Small intestine (tissue), 7 donors: Measurements from ENCODE around the gene CACNB2. TPM values are rescaled to one million over a fixed set of nuclear protein-coding genes. Genes with fewer than 3 reads are reported as not detected.

Experiments used
- DNase-seq, 2 donors: peaks; one replicate each; pipeline versions ENCODE4 v3.0.0 to v3.0.0-alpha.2; 2013
- FAIRE-seq: peaks from 2 replicates; lab custom pipeline; 2012; peaks lifted over from hg19 to GRCh38; lab: Jason Lieb, UNC
- H3K27ac ChIP-seq, 3 donors: one replicate each; pipeline ENCODE4 v1.5.1; 2013; ENCODE audit warnings: low read length in 2 of 3, mild to moderate bottlenecking in 2 of 3, control low read depth in 1 of 3, inconsistent platforms in 1 of 3, low read depth in 1 of 3, moderate library complexity in 1 of 3
- H3K27me3 ChIP-seq, 3 donors: one replicate each; pipeline ENCODE4 v1.6.1; 2013; ENCODE audit warnings: low read length in 3 of 3, inconsistent platforms in 1 of 3; ENCODE audit not compliant: control insufficient read depth in 3 of 3, insufficient read depth in 3 of 3
- H3K36me3 ChIP-seq, 3 donors: one replicate each; pipeline ENCODE4 v1.6.1; 2013; ENCODE audit warnings: low read length in 3 of 3, inconsistent platforms in 1 of 3, low read depth in 1 of 3, mild to moderate bottlenecking in 1 of 3, moderate library complexity in 1 of 3; ENCODE audit not compliant: control insufficient read depth in 3 of 3, insufficient read depth in 2 of 3
- H3K4me1 ChIP-seq, 3 donors: one replicate each; pipeline ENCODE4 v1.6.1; 2013; ENCODE audit warnings: low read length in 2 of 3, inconsistent platforms in 1 of 3, low read depth in 1 of 3, mild to moderate bottlenecking in 1 of 3, moderate library complexity in 1 of 3; ENCODE audit not compliant: control insufficient read depth in 3 of 3, insufficient read depth in 2 of 3
- H3K4me3 ChIP-seq, 3 donors: one replicate each; pipeline ENCODE4 v1.5.1; 2013; ENCODE audit warnings: low read length in 3 of 3, control low read depth in 1 of 3, inconsistent platforms in 1 of 3, low read depth in 1 of 3, mild to moderate bottlenecking in 1 of 3, moderate library complexity in 1 of 3
- H3K9me3 ChIP-seq, 2 donors: one replicate each; pipeline ENCODE4 v1.6.1; 2013; ENCODE audit warnings: low read depth in 1 of 2, low read length in 1 of 2; ENCODE audit not compliant: control insufficient read depth in 2 of 2, insufficient read depth in 1 of 2
- WGBS, 3 donors: extraction: QIAGEN DNeasy Blood & Tissue Kit; methylation state at CpG; one replicate each; pipeline ENCODE4 v1.1.7; 2013; 5-methylcytosine and 5-hydroxymethylcytosine counted together
- polyA plus RNA-seq, 4 donors: library from polyadenylated mRNA; stranded (reverse) in 3 of 4; unstranded in 1 of 4; fragments of 200-250 nt in 3 of 4; fragments of 120-200 nt in 1 of 4; gene quantifications; one replicate each; pipeline versions ENCODE4 v1.2.1 to v1.2.3, GENCODE V29; 2013
- donor health status: healthy with polysubstance abuse.
- donor health status: control.
- donor health status: control.
- donor health status: Bipolar disorder and iron deficiency.
- donor health status: healthy.

CACNB2 gene
- polyA plus RNA-seq, 4 donors: 0.27 to 18.4 (median 2.3) TPM

GRCh38 chr10:18252086-18252485, 111.9 kb downstream of the CACNB2 start:
- Histone ChIP-seq H3K4me3 (no peak overlapping the region), H3K9me3 (no peaks in the 10 kb centered on the region), H3K27me3 (no peaks in the 10 kb centered on the region), H3K27ac (no peak overlapping the region), H3K36me3 (no peaks in the 10 kb centered on the region), H3K4me1 (no peaks in the 10 kb centered on the region)
- DNase-seq (no peak), FAIRE-seq (no peak)
- WGBS, 3 donors: 75 to 88% (median 85%) methylated on average over 7 of the region's 7 CpGs

- Histone ChIP-seq H3K9me3 (no peaks in the 10 kb centered on the region), H3K4me1 (no peaks in the 10 kb centered on the region), H3K36me3 (no peaks in the 10 kb centered on the region), H3K27ac (no peak overlapping the region), H3K4me3 (no peak overlapping the region), H3K27me3 (no peaks in the 10 kb centered on the region)
- DNase-seq: no peak
- no peak for FAIRE-seq
- whole genome bisulfite sequencing, 3 donors: 69 to 80% (median 74%) methylated on average over 2 of the region's 2 CpGs
Measured at GRCh38 chr10:18254086-18254485, 113.9 kb downstream of the CACNB2 start.

DNA sequence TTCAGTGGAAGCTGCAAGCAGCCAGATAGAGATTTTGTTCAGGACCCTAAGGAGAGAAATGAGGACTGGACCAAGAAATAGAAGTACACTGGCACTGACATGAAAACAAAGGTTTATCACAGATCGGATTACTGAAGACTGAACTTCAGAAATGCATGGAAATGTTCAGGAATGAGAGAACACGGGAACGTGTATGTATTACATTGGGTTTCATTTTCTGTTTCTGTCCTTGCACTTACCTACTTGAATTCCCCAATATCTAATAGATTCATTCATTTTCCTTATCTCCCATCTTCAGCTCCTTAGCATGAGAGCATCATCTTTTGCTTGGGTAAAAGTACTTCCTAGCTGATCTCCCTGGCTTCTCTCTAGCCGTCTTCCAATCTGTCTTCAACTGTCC, 114.5 kb downstream of the CACNB2 start:
- DNase-seq (no peak), FAIRE-seq (no peak)
- Histone ChIP-seq H3K27me3 (no peaks in the 10 kb centered on the region), H3K36me3 (no peaks in the 10 kb centered on the region), H3K27ac (no peak overlapping the region), H3K9me3 (no peaks in the 10 kb centered on the region), H3K4me1 (no peaks in the 10 kb centered on the region), H3K4me3 (peak overlapping the region in 1 of 3 donors; percentile 26)
- 58 to 67% (median 58%) methylated on average over 4 of the region's 4 CpGs for WGBS, 3 donors

GRCh38 chr10:18260310-18260922, 120.2 kb downstream of the CACNB2 start:
- no peaks in the 10 kb centered on the region for H3K9me3 ChIP-seq
- FAIRE-seq: no peak
- 64 to 85% (median 81%) methylated on average over 18 of the region's 18 CpGs for WGBS, 3 donors
- peak in 1 of 2 donors; percentile 5 for DNase-seq
- no peak overlapping the region for H3K27ac ChIP-seq
- no peaks in the 10 kb centered on the region for H3K4me1 ChIP-seq
- no peak overlapping the region for H3K4me3 ChIP-seq
- H3K36me3 ChIP-seq: no peaks in the 10 kb centered on the region
- no peaks in the 10 kb centered on the region for H3K27me3 ChIP-seq

DNA sequence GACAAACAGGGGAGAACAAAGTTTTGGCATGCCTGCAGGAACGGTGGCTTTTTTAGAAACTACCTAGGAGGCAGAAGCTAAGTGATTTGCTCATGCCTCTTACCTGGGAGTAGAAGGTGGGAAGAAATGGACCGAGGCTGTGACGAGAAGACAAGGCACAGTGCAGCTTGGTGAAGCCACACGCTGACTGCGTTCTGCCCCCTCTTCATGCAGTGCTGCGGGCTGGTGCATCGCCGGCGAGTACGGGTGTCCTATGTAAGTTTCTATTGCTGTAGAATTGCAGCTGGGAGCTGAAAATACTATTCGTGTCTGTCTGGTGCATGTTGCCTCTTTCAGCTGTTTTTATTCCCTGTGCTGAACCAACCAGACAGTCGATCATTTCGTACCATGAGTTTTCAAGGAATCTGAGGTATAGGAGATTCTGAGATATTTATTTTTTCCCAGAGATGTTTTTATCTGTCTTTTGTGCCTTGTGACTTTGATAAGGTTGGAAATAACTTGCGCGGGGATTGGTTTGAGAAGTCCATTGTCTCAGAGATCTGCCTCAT, 120.9 kb downstream of the CACNB2 start:
- Histone ChIP-seq H3K27ac (no peak overlapping the region), H3K4me3 (no peak overlapping the region), H3K4me1 (no peaks in the 10 kb centered on the region), H3K36me3 (no peaks in the 10 kb centered on the region), H3K27me3 (no peaks in the 10 kb centered on the region), H3K9me3 (no peaks in the 10 kb centered on the region)
- FAIRE-seq: no peak
- peak in 1 of 2 donors; percentile 2 for DNase-seq
- WGBS, 3 donors: 73 to 87% (median 82%) methylated on average over 15 of the region's 15 CpGs

DNA sequence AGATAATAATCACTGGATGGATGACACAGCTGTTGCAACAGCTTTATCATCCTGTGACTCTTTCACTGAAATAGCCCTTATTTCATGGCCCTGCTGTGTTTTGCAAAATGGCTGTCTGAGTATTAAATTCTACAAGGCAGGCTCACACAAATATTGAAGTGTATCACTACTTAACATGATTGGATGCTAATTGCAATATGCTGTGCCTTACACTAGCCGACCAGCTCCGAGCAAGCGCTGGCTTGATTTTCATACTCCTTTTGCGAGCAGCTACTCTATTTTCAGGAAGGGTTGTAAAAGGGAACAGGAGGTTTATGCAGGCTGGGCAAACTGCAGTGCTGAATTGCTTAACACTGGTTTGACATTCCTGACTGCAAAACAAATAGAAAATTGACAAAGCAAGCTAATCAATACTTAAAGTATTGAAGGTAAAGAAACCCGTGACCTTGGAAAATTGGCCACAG, 121.6 kb downstream of the CACNB2 start:
- DNase-seq: peak in 1 of 2 donors; percentile 8
- Histone ChIP-seq H3K27me3 (no peaks in the 10 kb centered on the region), H3K4me3 (no peak overlapping the region), H3K36me3 (no peaks in the 10 kb centered on the region), H3K27ac (no peak overlapping the region), H3K4me1 (no peaks in the 10 kb centered on the region), H3K9me3 (no peaks in the 10 kb centered on the region)
- FAIRE-seq: no peak
- WGBS, 3 donors: 83 to 86% (median 84%) methylated on average over 5 of the region's 5 CpGs

- Histone ChIP-seq H3K36me3 (no peaks in the 10 kb centered on the region), H3K4me3 (no peak overlapping the region), H3K27ac (no peak overlapping the region), H3K4me1 (no peaks in the 10 kb centered on the region), H3K9me3 (no peaks in the 10 kb centered on the region), H3K27me3 (no peaks in the 10 kb centered on the region)
- 63 to 79% (median 68%) methylated on average over 5 of the region's 5 CpGs for WGBS, 3 donors
- FAIRE-seq: no peak
- DNase-seq: no peak
Measured at GRCh38 chr10:18264466-18265050, 124.3 kb downstream of the CACNB2 start.

DNA sequence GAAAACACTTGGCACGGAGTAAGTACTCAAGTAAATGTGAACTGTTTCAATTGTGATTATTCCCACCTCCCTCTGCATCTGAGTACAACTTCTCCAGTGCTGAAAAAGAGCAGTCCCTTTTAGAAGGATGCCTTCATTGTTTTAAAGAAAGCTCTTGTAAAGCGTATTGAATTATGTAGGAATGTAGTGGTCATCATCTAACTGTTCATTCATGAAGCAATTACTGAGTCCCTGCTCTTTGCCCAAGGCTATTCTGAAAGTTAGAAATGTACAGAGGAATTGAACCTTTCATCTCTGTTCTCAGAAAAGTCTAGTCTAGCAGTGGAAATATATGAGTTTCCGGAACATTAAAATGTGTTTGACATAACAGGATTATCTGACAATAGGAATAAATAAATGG, 127.8 kb downstream of the CACNB2 start:
- Histone ChIP-seq H3K27me3 (no peaks in the 10 kb centered on the region), H3K27ac (no peak overlapping the region), H3K9me3 (no peaks in the 10 kb centered on the region), H3K4me1 (no peaks in the 10 kb centered on the region), H3K4me3 (no peak overlapping the region), H3K36me3 (no peaks in the 10 kb centered on the region)
- no peak for FAIRE-seq
- WGBS, 3 donors: 86 to 94% (median 88%) methylated on average over 3 of the region's 3 CpGs
- no peak for DNase-seq
